Upper lobe of left lung (tissue), 4 donors: ENCODE measurements around the gene LACTBL1.

Source experiments
- CTCF ChIP-seq, 6 experiments: fragments of 450-650 bp in 4 of 6; fragments of 200-600 bp in 2 of 6; sonication (generic) in 2 of 6; IDR thresholded peaks; one replicate each; pipeline ENCODE4 v1.5.1; 2016 to 2019; ENCODE audit warnings: antibody characterized with exemption in 6 of 6
- POLR2A ChIP-seq, 4 donors: fragments of 450-650 bp; IDR thresholded peaks; one replicate each; pipeline ENCODE4 v1.5.1; 2016 to 2017; ENCODE audit warnings: antibody characterized with exemption in 4 of 4, mild to moderate bottlenecking in 2 of 4

- TF ChIP-seq CTCF (IDR thresholded peaks at IDR 0.05), result no peak
- no peak for TF ChIP-seq POLR2A (IDR thresholded peaks at IDR 0.05)
These were observed 31.4 kb upstream of the LACTBL1 start for GRCh38 chr1:23004112-23004511.
